Sigmoid colon (tissue), 7 donors: ENCODE measurements around the gene PAX2. TPM values are rescaled to one million over a fixed set of nuclear protein-coding genes. Genes with fewer than 3 reads are reported as not detected.

Experiments used
- DNase-seq: peaks from one replicate; pipeline ENCODE4 v3.0.0-alpha.2; 2019
- H3K27ac ChIP-seq, 4 donors: fragments of 200-600 bp; sonication (generic); one replicate each; pipeline ENCODE4 v1.5.1; 2016 to 2019; ENCODE audit warnings: mild to moderate bottlenecking in 1 of 4
- H3K27me3 ChIP-seq, 3 donors: fragments of 200-600 bp; sonication (generic); one replicate each; pipeline ENCODE4 v1.5.1; 2019; ENCODE audit warnings: mild to moderate bottlenecking in 1 of 3
- H3K36me3 ChIP-seq, 4 donors: fragments of 200-600 bp; sonication (generic); one replicate each; pipeline ENCODE4 v1.5.1; 2016 to 2019
- H3K4me1 ChIP-seq, 4 donors: fragments of 200-600 bp; sonication (generic); one replicate each; pipeline ENCODE4 v1.5.1; 2017 to 2019
- H3K4me3 ChIP-seq, 4 donors: fragments of 200-600 bp; sonication (generic); one replicate each; pipeline ENCODE4 v1.5.1; 2017 to 2019; ENCODE audit warnings: mild to moderate bottlenecking in 2 of 4, moderate library complexity in 1 of 4
- H3K9me3 ChIP-seq, 4 donors: fragments of 200-600 bp in 3 of 4; sonication (generic) in 3 of 4; one replicate each; pipeline versions ENCODE4 v1.5.1 to v1.6.1; 2013 to 2019
- CTCF ChIP-seq, 4 experiments: fragments of 450-650 bp in 3 of 4; fragments of 200-600 bp in 1 of 4; IDR thresholded peaks; one replicate each; pipeline ENCODE4 v1.5.1; 2016 to 2019; ENCODE audit warnings: antibody characterized with exemption in 4 of 4, mild to moderate bottlenecking in 3 of 4, moderate library complexity in 2 of 4
- EP300 ChIP-seq, 4 donors: sonication (generic); formaldehyde crosslinking; IDR thresholded peaks; one replicate each; pipeline ENCODE4 v1.6.1; 2017; ENCODE audit warnings: antibody characterized with exemption in 4 of 4
- POLR2A ChIP-seq, 2 donors: fragments of 450-650 bp; IDR thresholded peaks; one replicate each; pipeline ENCODE4 v1.6.1; 2016; ENCODE audit warnings: antibody characterized with exemption in 2 of 2, mild to moderate bottlenecking in 2 of 2, moderate library complexity in 2 of 2
- POLR2AphosphoS5 ChIP-seq, 4 donors: sonication (generic); formaldehyde crosslinking; IDR thresholded peaks; one replicate each; pipeline ENCODE4 v1.6.1; 2017; ENCODE audit warnings: antibody characterized with exemption in 4 of 4
- WGBS, 2 donors: extraction: QIAGEN DNeasy Blood & Tissue Kit; methylation state at CpG; one replicate each; pipeline ENCODE4 v1.1.7; 2013; 5-methylcytosine and 5-hydroxymethylcytosine counted together
- intact Hi-C: fragments of 100-400 bp; cut with DNase I; formaldehyde crosslinking; loops from one replicate; pipeline ENCODE4 v1.15.1; 2023
- polyA plus RNA-seq, 3 donors: library from polyadenylated mRNA; stranded (reverse); fragments of 200-250 nt; gene quantifications; one replicate each; pipeline ENCODE4 v1.2.3, GENCODE V29; 2013
- total RNA-seq, 4 donors: library from RNA; depleted of rRNA; stranded (reverse); fragments of >200 nt; gene quantifications; one replicate each; pipeline ENCODE4 v1.1.0, GENCODE V29; 2016
- donor health status: healthy with polysubstance abuse.
- donor health status: Bipolar disorder and iron deficiency.
- donor health status: healthy.

PAX2 gene
- total and polyA plus RNA-seq, 7 donors, result not detected

- intact Hi-C loops, result no loop called here
- no peaks in the 10 kb centered on the region for H3K36me3 ChIP-seq
- H3K27ac ChIP-seq, result no peak overlapping the region
- H3K27me3 ChIP-seq, result peaks cover 0 to 70% (median 0%) of the 10 kb centered on the region in 3 donors
- no peak for TF ChIP-seq EP300 (IDR thresholded peaks at IDR 0.05)
- TF ChIP-seq POLR2A (IDR thresholded peaks at IDR 0.05), result no peak
- no peak for TF ChIP-seq POLR2AphosphoS5 (IDR thresholded peaks at IDR 0.05)
- no peak for TF ChIP-seq CTCF (IDR thresholded peaks at IDR 0.05)
- H3K4me1 ChIP-seq, result no peaks in the 10 kb centered on the region
- no peaks in the 10 kb centered on the region for H3K9me3 ChIP-seq
- no peak overlapping the region for H3K4me3 ChIP-seq
- WGBS, 2 donors, result 50 to 64% methylated on average over 10 of the region's 10 CpGs
- DNase-seq, result no peak
These were observed 21.5 kb downstream of the PAX2 start for GRCh38 chr10:100766693-100767421.

- DNase-seq, result no peak
- peaks cover 0 to 70% (median 0%) of the 10 kb centered on the region in 3 donors for H3K27me3 ChIP-seq
- intact Hi-C loops, result no loop called here
- TF ChIP-seq CTCF (IDR thresholded peaks at IDR 0.05) (no peak), POLR2AphosphoS5 (IDR thresholded peaks at IDR 0.05) (no peak), EP300 (IDR thresholded peaks at IDR 0.05) (no peak), POLR2A (IDR thresholded peaks at IDR 0.05) (no peak)
- no peaks in the 10 kb centered on the region for H3K9me3 ChIP-seq
- WGBS, 2 donors, result 74 to 81% methylated on average over 5 of the region's 5 CpGs
- H3K36me3 ChIP-seq, result no peaks in the 10 kb centered on the region
- no peaks in the 10 kb centered on the region for H3K4me1 ChIP-seq
- H3K4me3 ChIP-seq, result no peak overlapping the region
- no peak overlapping the region for H3K27ac ChIP-seq
These were observed 22.0 kb downstream of the PAX2 start for GRCh38 chr10:100767422-100767775.

GRCh38 chr10:100769481-100769880 lies 24.1 kb downstream of the PAX2 start:
- intact Hi-C loops, result no loop called here
- DNase-seq, result no peak
- Histone ChIP-seq H3K4me1 (no peaks in the 10 kb centered on the region), H3K4me3 (no peak overlapping the region), H3K9me3 (no peaks in the 10 kb centered on the region), H3K36me3 (no peaks in the 10 kb centered on the region), H3K27me3 (peaks cover 0 to 56% (median 0%) of the 10 kb centered on the region in 3 donors), H3K27ac (no peak overlapping the region)
- TF ChIP-seq POLR2A (IDR thresholded peaks at IDR 0.05), result no peak
- TF ChIP-seq CTCF (IDR thresholded peaks at IDR 0.05), result no peak
- no peak for TF ChIP-seq EP300 (IDR thresholded peaks at IDR 0.05)
- TF ChIP-seq POLR2AphosphoS5 (IDR thresholded peaks at IDR 0.05), result no peak
- 89 to 90% methylated on average over 2 of the region's 2 CpGs for WGBS, 2 donors

- intact Hi-C loops, result no loop called here
- no peaks in the 10 kb centered on the region for H3K4me1 ChIP-seq
- H3K27me3 ChIP-seq, result peaks cover 0 to 32% (median 0%) of the 10 kb centered on the region in 3 donors
- no peaks in the 10 kb centered on the region for H3K9me3 ChIP-seq
- H3K36me3 ChIP-seq, result no peaks in the 10 kb centered on the region
- WGBS, 2 donors, result 72 to 73% methylated on average over 4 of the region's 4 CpGs
- peak; percentile 15 for DNase-seq
- TF ChIP-seq POLR2A (IDR thresholded peaks at IDR 0.05), result no peak
- TF ChIP-seq EP300 (IDR thresholded peaks at IDR 0.05), result no peak
- TF ChIP-seq POLR2AphosphoS5 (IDR thresholded peaks at IDR 0.05), result no peak
- TF ChIP-seq CTCF (IDR thresholded peaks at IDR 0.05), result no peak
- no peak overlapping the region for H3K27ac ChIP-seq
- no peak overlapping the region for H3K4me3 ChIP-seq
These were observed 28.3 kb downstream of the PAX2 start for GRCh38 chr10:100773646-100774045.

GRCh38 chr10:100774223-100774622 lies 28.8 kb downstream of the PAX2 start:
- peak; percentile 39 for DNase-seq
- 73 to 81% methylated on average over 8 of the region's 8 CpGs for WGBS, 2 donors
- no peaks in the 10 kb centered on the region for H3K36me3 ChIP-seq
- H3K4me1 ChIP-seq, result no peaks in the 10 kb centered on the region
- H3K4me3 ChIP-seq, result no peak overlapping the region
- no peak overlapping the region for H3K27ac ChIP-seq
- intact Hi-C loops, result no loop called here
- no peaks in the 10 kb centered on the region for H3K9me3 ChIP-seq
- H3K27me3 ChIP-seq, result peaks cover 0 to 32% (median 0%) of the 10 kb centered on the region in 3 donors
- TF ChIP-seq POLR2A (IDR thresholded peaks at IDR 0.05) (no peak), CTCF (IDR thresholded peaks at IDR 0.05) (no peak), POLR2AphosphoS5 (IDR thresholded peaks at IDR 0.05) (no peak), EP300 (IDR thresholded peaks at IDR 0.05) (no peak)
